GM23248 (cell line): ENCODE results near the gene B3GALNT2.
"Not testable (repeated sequence)": the region's sequence is repeated elsewhere in the genome, so short reads cannot be mapped to it uniquely, and the experiment has no call there.

Source experiments
- EZH2 ChIP-seq: fragments of 200-600 bp; sonication (generic); IDR thresholded peaks from 2 replicates; pipeline ENCODE4 v1.6.1; 2018; ENCODE audit warnings: antibody characterized with exemption, mild to moderate bottlenecking; ENCODE audit not compliant: insufficient read depth, poor library complexity, severe bottlenecking
- EZH2phosphoT487 ChIP-seq: fragments of 200-600 bp; sonication (generic); IDR thresholded peaks from 2 replicates; pipeline ENCODE4 v1.6.1; 2018; ENCODE audit warnings: antibody characterized with exemption, moderate library complexity, mild to moderate bottlenecking, low read depth; ENCODE audit not compliant: insufficient read depth

- TF ChIP-seq EZH2, EZH2phosphoT487: not testable (repeated sequence)
Observed at GRCh38 chr1:235546369-235547155, 42.3 kb upstream of the B3GALNT2 start.
